ENCODE measurements around the gene OTOP3. TPM values are rescaled to one million over a fixed set of nuclear protein-coding genes. Genes with fewer than 3 reads are reported as not detected.

Gene OTOP3
- total RNA-seq, 1 donor from 2014 or later: not detected

DNA sequence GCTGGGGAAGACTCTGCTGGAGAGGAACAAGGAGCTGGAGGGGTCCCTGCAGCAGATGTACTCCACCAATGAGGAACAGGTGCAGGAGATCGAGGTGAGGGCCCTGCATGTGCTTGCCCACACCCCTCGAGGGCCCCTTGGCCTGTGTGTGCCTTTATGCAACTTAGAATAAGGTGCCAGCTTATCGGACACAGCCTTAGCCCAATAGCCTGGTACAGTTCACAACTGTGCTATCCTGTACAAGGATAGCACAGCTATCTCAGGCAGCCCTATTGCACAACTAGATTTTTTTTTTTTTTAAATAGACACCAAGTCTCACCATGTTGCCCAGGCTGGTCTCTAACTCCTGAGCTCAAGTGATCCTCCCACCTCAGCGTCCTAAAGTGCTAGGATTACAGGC lies 63.8 kb downstream of the OTOP3 start:
- Mint-ChIP-seq H3K9me3 (ENCODE audit: unreplicated experiment) (no peaks in the 10 kb centered on the region), H3K27ac (ENCODE audit: unreplicated experiment) (no peak overlapping the region), H3K27me3 (ENCODE audit: unreplicated experiment) (no peaks in the 10 kb centered on the region), H3K4me3 (ENCODE audit: unreplicated experiment) (no peak overlapping the region), H3K4me1 (ENCODE audit: unreplicated experiment) (peaks cover 9% of the 10 kb centered on the region), H3K36me3 (ENCODE audit: low read depth, unreplicated experiment) (peaks cover 15% of the 10 kb centered on the region)
- TF ChIP-seq, protein P1, sequence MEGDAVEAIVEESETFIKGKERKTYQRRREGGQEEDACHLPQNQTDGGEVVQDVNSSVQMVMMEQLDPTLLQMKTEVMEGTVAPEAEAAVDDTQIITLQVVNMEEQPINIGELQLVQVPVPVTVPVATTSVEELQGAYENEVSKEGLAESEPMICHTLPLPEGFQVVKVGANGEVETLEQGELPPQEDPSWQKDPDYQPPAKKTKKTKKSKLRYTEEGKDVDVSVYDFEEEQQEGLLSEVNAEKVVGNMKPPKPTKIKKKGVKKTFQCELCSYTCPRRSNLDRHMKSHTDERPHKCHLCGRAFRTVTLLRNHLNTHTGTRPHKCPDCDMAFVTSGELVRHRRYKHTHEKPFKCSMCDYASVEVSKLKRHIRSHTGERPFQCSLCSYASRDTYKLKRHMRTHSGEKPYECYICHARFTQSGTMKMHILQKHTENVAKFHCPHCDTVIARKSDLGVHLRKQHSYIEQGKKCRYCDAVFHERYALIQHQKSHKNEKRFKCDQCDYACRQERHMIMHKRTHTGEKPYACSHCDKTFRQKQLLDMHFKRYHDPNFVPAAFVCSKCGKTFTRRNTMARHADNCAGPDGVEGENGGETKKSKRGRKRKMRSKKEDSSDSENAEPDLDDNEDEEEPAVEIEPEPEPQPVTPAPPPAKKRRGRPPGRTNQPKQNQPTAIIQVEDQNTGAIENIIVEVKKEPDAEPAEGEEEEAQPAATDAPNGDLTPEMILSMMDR (IDR thresholded peaks at IDR 0.05; ENCODE audit: unreplicated experiment): no peak
- no peak for DNase-seq (ENCODE audit: low spot score)

Other genes starting within 250 kb of the OTOP3 start
- gene CD300LF, start 223.0 kb upstream of the OTOP3 start, total RNA-seq (ENCODE audit: unreplicated experiment): not detected
- 2.5 TPM for gene RAB37, start 198.6 kb upstream of the OTOP3 start, total RNA-seq (ENCODE audit: unreplicated experiment)
- gene NHERF1, start 187.3 kb upstream of the OTOP3 start, total RNA-seq (ENCODE audit: unreplicated experiment): 30.5 TPM
- 50.1 TPM for gene NAT9, start 159.6 kb upstream of the OTOP3 start, total RNA-seq (ENCODE audit: unreplicated experiment)
- gene GRIN2C, start 76.0 kb upstream of the OTOP3 start, total RNA-seq (ENCODE audit: unreplicated experiment): 0.74 TPM
- gene FDXR, start 62.9 kb upstream of the OTOP3 start, total RNA-seq (ENCODE audit: unreplicated experiment): 22.1 TPM
- not detected for gene FADS6, start 42.3 kb upstream of the OTOP3 start, total RNA-seq (ENCODE audit: unreplicated experiment)
- 0.18 TPM for gene USH1G, start 12.6 kb upstream of the OTOP3 start, total RNA-seq (ENCODE audit: unreplicated experiment)
- gene OTOP2, start 11.6 kb upstream of the OTOP3 start, total RNA-seq (ENCODE audit: unreplicated experiment): not detected
- gene HID1, start 36.9 kb downstream of the OTOP3 start, total RNA-seq (ENCODE audit: unreplicated experiment): 157 TPM
- gene CDR2L, start 51.7 kb downstream of the OTOP3 start, total RNA-seq (ENCODE audit: unreplicated experiment): 33.2 TPM
- 16.2 TPM for gene MRPL58, start 76.8 kb downstream of the OTOP3 start, total RNA-seq (ENCODE audit: unreplicated experiment)
- gene ATP5PD, start 111.1 kb downstream of the OTOP3 start, total RNA-seq (ENCODE audit: unreplicated experiment): 179 TPM
- 33.5 TPM for gene KCTD2, start 111.3 kb downstream of the OTOP3 start, total RNA-seq (ENCODE audit: unreplicated experiment)
- 50.9 TPM for gene SLC16A5, start 152.1 kb downstream of the OTOP3 start, total RNA-seq (ENCODE audit: unreplicated experiment)
- gene ARMC7, start 174.1 kb downstream of the OTOP3 start, total RNA-seq (ENCODE audit: unreplicated experiment): 43.4 TPM
- 13.5 TPM for gene NT5C, start 195.8 kb downstream of the OTOP3 start, total RNA-seq (ENCODE audit: unreplicated experiment)
- gene JPT1, start 218.6 kb downstream of the OTOP3 start, total RNA-seq (ENCODE audit: unreplicated experiment): 115 TPM
- 657 TPM for gene SUMO2, start 247.1 kb downstream of the OTOP3 start, total RNA-seq (ENCODE audit: unreplicated experiment)